HG02970 (cell line): ENCODE measurements around the gene SPAG6.
"Not testable (repeated sequence)": the region's sequence is repeated elsewhere in the genome, so short reads cannot be mapped to it uniquely, and the experiment has no call there.

Source experiments
- ATAC-seq: cut with Tn5 transposase; IDR thresholded peaks from one replicate; pipeline ENCODE4 v1.9.1; 2021; ENCODE audit warnings: mild to moderate bottlenecking, moderate library complexity, moderate number of reproducible peaks; ENCODE audit not compliant: unreplicated experiment, low FRiP score

Gene SPAG6

GRCh38 chr10:22340329-22341189, 4.7 kb upstream of the SPAG6 start:
- ATAC-seq: peak; percentile 34

- peak; percentile 23 for ATAC-seq
Observed at GRCh38 chr10:22341190-22341925, 3.9 kb upstream of the SPAG6 start.

DNA sequence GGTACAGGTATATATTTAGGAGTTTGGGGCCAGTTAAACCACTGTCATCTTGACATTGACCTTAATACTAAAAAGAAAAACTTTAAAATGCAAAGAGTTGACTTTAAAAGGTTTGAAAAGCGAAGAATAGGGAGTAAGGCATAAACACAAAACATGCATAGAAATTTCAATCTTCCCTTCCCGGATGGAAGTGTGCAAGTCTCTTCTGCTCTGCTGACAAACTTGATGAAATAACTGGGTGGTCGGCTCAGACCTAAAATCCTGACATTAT, 3.4 kb upstream of the SPAG6 start:
- ATAC-seq: no peak

DNA sequence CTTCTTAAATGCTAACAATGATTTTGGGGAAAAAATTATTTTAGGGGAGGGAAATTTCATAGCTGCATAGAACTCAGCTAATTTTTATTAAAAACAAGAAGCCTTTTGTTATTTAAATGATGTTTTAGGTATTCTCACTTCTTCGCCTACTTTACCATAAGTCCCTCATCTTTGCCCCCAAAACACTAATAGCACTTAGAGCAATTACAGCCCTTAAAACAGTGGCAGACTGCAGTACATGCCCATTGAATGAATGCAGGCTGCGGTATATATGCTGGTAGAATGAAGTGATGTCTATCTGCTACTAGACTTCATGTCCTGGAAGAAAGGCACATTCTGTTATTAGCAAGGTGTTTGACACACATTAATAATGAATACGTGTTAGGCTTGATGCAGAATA, 2.9 kb upstream of the SPAG6 start:
- no peak for ATAC-seq

- ATAC-seq: no peak
Observed at GRCh38 chr10:22343731-22344130, 1.6 kb upstream of the SPAG6 start.

DNA sequence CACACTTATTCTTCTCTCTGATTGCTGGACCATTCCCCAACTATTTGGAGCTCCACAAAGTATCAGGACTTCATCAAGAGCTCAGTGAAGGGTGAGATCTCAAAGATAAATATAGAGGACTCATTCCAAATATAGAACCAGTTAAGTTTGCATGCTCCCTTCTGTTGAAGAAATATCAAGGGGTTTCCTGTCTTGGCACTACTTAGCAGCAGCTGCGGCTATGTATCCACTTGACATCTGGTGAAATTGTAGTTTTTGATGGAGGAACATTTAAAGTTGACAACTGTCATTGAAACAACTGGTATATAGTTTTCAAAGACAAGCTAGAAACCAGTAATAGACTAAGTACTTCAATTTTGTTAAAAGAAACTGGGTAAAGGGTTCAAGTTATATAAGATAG, 1.0 kb upstream of the SPAG6 start:
- ATAC-seq: no peak

DNA sequence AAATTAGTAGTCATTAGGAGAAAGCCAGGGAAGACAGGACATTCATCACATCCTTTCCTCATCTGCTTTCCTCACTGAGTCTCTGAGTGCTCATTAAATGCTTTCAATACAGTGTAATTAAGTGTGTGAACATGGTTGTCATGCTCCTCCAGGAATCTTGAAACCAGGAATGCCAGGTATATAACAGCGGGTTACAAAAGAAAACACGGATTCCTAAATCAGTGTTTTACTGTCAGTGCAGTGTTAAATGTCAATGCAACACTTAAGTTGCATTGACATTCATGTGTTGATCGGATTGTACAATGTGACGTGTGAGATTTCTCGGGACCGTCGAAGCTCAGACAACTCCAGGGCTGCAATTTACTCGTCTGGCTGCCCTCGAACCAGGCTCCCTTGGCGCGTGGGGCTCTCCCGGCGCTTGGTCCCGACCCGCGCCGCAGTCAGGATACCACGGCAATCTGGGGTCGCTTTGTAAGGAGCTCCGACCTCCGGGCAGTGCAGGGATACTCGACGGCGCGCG, 455 bp upstream of the SPAG6 start:
- ATAC-seq: no peak

DNA sequence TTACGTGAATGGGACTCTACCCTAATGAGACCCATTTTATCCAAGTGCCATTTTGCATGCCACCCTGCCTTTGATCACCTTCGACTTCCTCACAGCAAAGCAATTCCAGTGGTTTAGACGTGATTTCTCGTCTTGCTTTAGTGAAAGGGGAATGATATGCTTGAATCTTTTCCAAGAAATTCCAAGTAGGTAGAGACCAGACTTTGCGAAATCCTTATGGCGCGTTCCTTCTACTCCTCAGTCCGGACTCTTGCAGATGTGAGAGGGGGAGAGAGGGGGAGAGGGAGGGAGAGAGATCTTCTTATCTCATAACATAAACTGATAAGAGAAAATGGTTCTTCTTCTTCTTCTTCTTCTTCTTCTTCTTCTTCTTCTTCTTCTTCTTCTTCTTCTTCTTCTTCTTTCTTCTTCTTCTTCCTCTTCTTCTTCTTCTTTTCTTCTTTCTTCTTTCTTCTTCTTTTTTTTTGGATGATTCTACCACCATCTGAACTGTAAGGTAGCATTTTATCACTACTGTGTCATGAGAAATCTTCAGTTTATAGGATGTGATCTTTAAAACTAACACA, 883 bp downstream of the SPAG6 start:
- no peak for ATAC-seq

- no peak for ATAC-seq
Observed at GRCh38 chr10:22349755-22350154, 4.5 kb downstream of the SPAG6 start.

- no peak for ATAC-seq
Observed at GRCh38 chr10:22351131-22351703, 5.9 kb downstream of the SPAG6 start.

- no peak for ATAC-seq
Observed at GRCh38 chr10:22356324-22356873, 11.1 kb downstream of the SPAG6 start.

DNA sequence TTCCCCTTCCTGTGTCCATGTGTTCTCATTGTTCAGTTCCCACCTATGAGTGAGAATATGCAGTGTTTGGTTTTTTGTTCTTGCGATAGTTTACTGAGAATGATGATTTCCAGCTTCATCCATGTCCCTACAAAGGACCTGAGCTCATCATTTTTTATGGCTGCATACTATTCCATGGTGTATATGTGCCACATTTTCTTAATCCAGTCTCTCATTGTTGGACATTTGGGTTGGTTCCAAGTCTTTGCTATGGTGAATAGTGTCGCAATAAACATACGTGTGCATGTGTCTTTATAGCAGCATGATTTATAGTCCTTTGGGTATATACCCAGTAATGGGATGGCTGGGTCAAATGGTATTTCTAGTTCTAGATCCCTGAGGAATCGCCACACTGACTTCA, 12.5 kb downstream of the SPAG6 start:
- ATAC-seq: not testable (repeated sequence)

DNA sequence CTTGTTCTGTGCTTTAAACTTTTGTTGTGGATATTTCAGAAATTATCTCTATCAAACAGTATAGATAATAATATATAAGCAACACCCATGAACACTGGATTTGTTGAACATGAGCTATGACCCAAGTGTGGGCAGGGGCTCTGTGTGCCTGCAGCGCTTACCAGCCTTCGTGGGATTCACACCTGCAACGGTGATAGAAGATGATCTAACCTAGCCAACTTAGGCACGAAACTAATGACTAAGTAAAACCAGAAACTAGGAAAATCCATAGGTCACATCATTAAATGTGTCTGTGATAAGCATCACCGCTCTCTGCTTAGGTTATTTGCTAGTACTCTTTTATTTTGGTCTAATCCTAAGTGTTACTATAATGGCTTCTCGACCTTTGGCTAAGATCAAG, 18.0 kb downstream of the SPAG6 start:
- no peak for ATAC-seq

GRCh38 chr10:22364407-22365140, 19.3 kb downstream of the SPAG6 start:
- ATAC-seq: no peak

DNA sequence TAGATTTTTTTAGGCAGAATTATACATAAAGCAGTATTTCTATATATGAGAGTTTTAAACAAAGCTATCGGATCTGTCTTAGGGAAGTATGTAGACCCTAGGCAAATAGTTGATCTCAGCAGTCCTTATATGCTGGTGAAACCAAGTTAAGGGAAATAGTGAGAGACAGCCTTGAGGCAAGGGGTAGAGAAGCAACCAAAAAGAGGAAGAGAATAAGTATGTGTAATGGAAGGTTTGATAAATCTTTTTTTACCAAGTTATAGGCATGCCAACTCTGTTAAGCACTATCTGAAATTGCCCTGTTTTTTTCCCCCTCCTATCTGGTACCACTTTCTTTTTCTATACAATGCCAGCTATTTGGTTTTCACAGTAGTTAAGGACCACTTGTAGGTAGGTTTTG, 19.9 kb downstream of the SPAG6 start:
- ATAC-seq: no peak

- ATAC-seq: no peak
Observed at GRCh38 chr10:22365644-22366434, 20.5 kb downstream of the SPAG6 start.

DNA sequence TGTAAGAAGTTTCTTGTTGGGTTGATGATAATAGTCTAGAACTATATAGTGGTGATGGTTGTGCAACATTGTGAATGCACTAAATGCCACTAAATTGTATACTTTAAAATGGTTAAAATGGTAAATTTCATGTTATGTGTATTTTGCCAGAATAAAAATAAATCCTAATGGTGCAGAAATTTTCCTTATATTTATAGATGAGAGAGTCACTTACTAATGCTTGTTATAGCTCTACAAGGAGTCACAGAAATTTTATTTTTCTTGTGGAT, 21.1 kb downstream of the SPAG6 start:
- ATAC-seq: no peak

DNA sequence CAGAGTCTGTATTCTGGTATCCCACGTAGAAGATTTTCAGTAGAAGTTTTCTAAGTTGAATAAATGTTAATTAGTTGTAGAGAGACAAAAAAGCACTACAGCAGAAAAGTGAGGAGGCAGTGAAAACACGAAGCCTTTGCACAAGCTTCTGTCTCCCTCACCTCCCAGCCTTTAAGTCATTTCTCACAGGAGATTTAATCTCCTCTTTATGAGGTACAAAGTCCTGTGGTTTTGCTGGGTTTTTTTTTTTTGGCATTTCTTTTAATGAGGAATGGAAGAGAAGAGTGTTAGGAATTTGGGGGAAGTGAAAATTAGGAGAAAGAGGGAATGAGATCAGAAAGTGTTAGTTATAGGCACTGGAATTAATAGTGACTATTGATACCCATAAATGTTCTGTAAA, 21.5 kb downstream of the SPAG6 start:
- ATAC-seq: no peak

GRCh38 chr10:22367471-22367870, 22.2 kb downstream of the SPAG6 start:
- ATAC-seq: no peak

- no peak for ATAC-seq
Observed at GRCh38 chr10:22368402-22368801, 23.1 kb downstream of the SPAG6 start.
